SK-N-SH (cell line): ENCODE results near the gene SHROOM3. TPM values are rescaled to one million over a fixed set of nuclear protein-coding genes. Genes with fewer than 3 reads are reported as not detected.
A peak's percentile ranks its signal among the peaks of the same experiment; 100 is the strongest.

Experiments used
- CTCF ChIA-PET: fragments of 300-600, 350-600 bp; formaldehyde crosslinking; extraction: SDS; loops from one replicate; lab custom pipeline; 2021; lab: Yijun Ruan, JAX
- POLR2A ChIA-PET: fragments of 350-600 bp; sonication (Branson Sonifier 250); formaldehyde crosslinking; extraction: SDS; loops from one replicate; lab custom pipeline; 2020; ENCODE audit warnings: antibody characterized with exemption, inconsistent platforms; lab: Yijun Ruan, JAX
- DNase-seq: peaks from one replicate; pipeline ENCODE4 v3.0.0; 2012
- H2AFZ ChIP-seq: fragments of 200-600 bp; sonication (generic); 2 replicates; pipeline ENCODE4 v1.8.1; 2016; ENCODE audit warnings: antibody characterized with exemption, mild to moderate bottlenecking, low read depth
- H3F3A ChIP-seq: fragments of 200-600 bp; sonication (generic); replicated peaks from 2 replicates; pipeline ENCODE3; 2016; ENCODE audit warnings: antibody characterized with exemption, mild to moderate bottlenecking; ENCODE audit not compliant: insufficient read depth
- H3K27ac ChIP-seq, 2 experiments: fragments of 200-500 bp in 1 of 2; fragments of 200-600 bp in 1 of 2; sonication (Bioruptor generic) in 1 of 2; sonication (generic), shearing (Covaris generic) in 1 of 2; 2 replicates each; pipeline versions ENCODE4 v1.5.1 to v1.6.1; 2014 to 2016; ENCODE audit warnings: low read depth in 2 of 2, inconsistent platforms in 1 of 2, low read length in 1 of 2, mild to moderate bottlenecking in 1 of 2, mixed read lengths in 1 of 2
- H3K27me3 ChIP-seq: fragments of 200-600 bp; sonication (generic), shearing (Covaris generic); 2 replicates; pipeline ENCODE4 v1.6.1; 2016; ENCODE audit warnings: mixed run types; ENCODE audit not compliant: insufficient read depth
- H3K36me3 ChIP-seq, 2 experiments: fragments of 200-500 bp in 1 of 2; fragments of 200-600 bp in 1 of 2; sonication (Bioruptor generic) in 1 of 2; sonication (generic) in 1 of 2; replicated peaks in 1 of 2; 2 replicates each; pipeline versions ENCODE3 to v1.5.1; 2014 to 2016; ENCODE audit warnings: low read length in 1 of 2, mild to moderate bottlenecking in 1 of 2; ENCODE audit not compliant: insufficient read depth in 2 of 2, control insufficient read depth in 1 of 2
- H3K4me1 ChIP-seq, 2 experiments: fragments of 200-500 bp in 1 of 2; fragments of 200-600 bp in 1 of 2; sonication (Bioruptor generic) in 1 of 2; sonication (generic), shearing (Covaris generic) in 1 of 2; 2 replicates each; pipeline versions ENCODE4 v1.5.1 to v1.6.1; 2014 to 2016; ENCODE audit warnings: low read depth in 1 of 2, low read length in 1 of 2, mixed run types in 1 of 2; ENCODE audit not compliant: insufficient read depth in 2 of 2, control insufficient read depth in 1 of 2
- H3K4me2 ChIP-seq: fragments of 200-600 bp; sonication (generic), shearing (Covaris generic); 2 replicates; pipeline ENCODE4 v1.6.1; 2017; ENCODE audit warnings: mixed run types
- H3K4me3 ChIP-seq, 2 experiments: fragments of 200-500 bp in 1 of 2; fragments of 200-600 bp in 1 of 2; sonication (Bioruptor generic) in 1 of 2; sonication (generic), shearing (Covaris generic) in 1 of 2; 2 replicates each; pipeline versions ENCODE4 v1.5.1 to v1.8.1; 2014 to 2016; ENCODE audit warnings: low read depth in 2 of 2, inconsistent platforms in 1 of 2, low read length in 1 of 2, mild to moderate bottlenecking in 1 of 2, mixed read lengths in 1 of 2, moderate library complexity in 1 of 2
- H3K79me2 ChIP-seq: fragments of 200-600 bp; sonication (generic); 2 replicates; pipeline ENCODE4 v1.8.1; 2017; ENCODE audit warnings: mild to moderate bottlenecking; ENCODE audit not compliant: insufficient read depth
- H3K9ac ChIP-seq: fragments of 200-600 bp; sonication (generic); 2 replicates; pipeline ENCODE4 v1.6.1; 2017; ENCODE audit warnings: mixed run types
- H3K9me2 ChIP-seq: fragments of 200-600 bp; sonication (generic); 2 replicates; pipeline ENCODE4 v1.6.1; 2017; ENCODE audit warnings: mixed run types
- H3K9me3 ChIP-seq: fragments of 200-600 bp; sonication (generic); 2 replicates; pipeline ENCODE4 v1.6.1; 2017; ENCODE audit warnings: mixed run types, mild to moderate bottlenecking, moderate library complexity
- H4K20me1 ChIP-seq: fragments of 200-600 bp; sonication (generic); 2 replicates; pipeline ENCODE4 v1.6.1; 2017; ENCODE audit warnings: mild to moderate bottlenecking, mixed run types; ENCODE audit not compliant: insufficient read depth
- EZH2phosphoT487 ChIP-seq: fragments of 200-600 bp; sonication (generic); IDR thresholded peaks from 2 replicates; pipeline ENCODE4 v1.6.1; 2017; ENCODE audit warnings: low read depth, mixed run types, mild to moderate bottlenecking, antibody characterized with exemption, moderate library complexity, borderline replicate concordance
- GABPA ChIP-seq: IDR thresholded peaks from 2 replicates; pipeline ENCODE4 v1.4.0; 2012; ENCODE audit warnings: low read depth, mild to moderate bottlenecking
- NRF1 ChIP-seq: IDR thresholded peaks from 2 replicates; pipeline ENCODE4 v1.6.1; 2012; ENCODE audit warnings: low read depth, mild to moderate bottlenecking, low read length
- RAD21 ChIP-seq: IDR thresholded peaks from 2 replicates; pipeline ENCODE4 v1.6.1; 2012; ENCODE audit warnings: mild to moderate bottlenecking, low read length
- RCOR1 ChIP-seq: fragments of 150-350 bp; IDR thresholded peaks from 2 replicates; pipeline ENCODE4 v1.6.1; 2017; ENCODE audit warnings: antibody characterized with exemption, low read length
- SIN3A ChIP-seq: IDR thresholded peaks from 2 replicates; pipeline ENCODE4 v1.6.1; 2012; ENCODE audit warnings: low read depth, mild to moderate bottlenecking, low read length, moderate library complexity, borderline replicate concordance
- TAF1 ChIP-seq: IDR thresholded peaks from 2 replicates; pipeline ENCODE4 v1.6.1; 2012; ENCODE audit warnings: low read depth, mild to moderate bottlenecking, low read length, moderate library complexity, borderline replicate concordance
- YY1 ChIP-seq: IDR thresholded peaks from 2 replicates; pipeline ENCODE4 v1.4.0; 2012; ENCODE audit warnings: low read depth, mild to moderate bottlenecking
- WGBS: methylation state at CpG from one replicate; pipeline ENCODE4 v1.1.6; 2017; ENCODE audit warnings: low lambda C conversion rate; 5-methylcytosine and 5-hydroxymethylcytosine counted together
- polyA plus RNA-seq, 3 experiments: library from polyadenylated mRNA; depleted of rRNA; stranded (reverse); fragments of >200 nt; gene quantifications; 2 replicates each; pipeline ENCODE4 v1.2.3, GENCODE V29; 2012
- TF ChIP-seq, protein P1 (sequence below): IDR thresholded peaks from 2 replicates; pipeline ENCODE4 v1.4.0; 2012; ENCODE audit warnings: low read depth
- TF ChIP-seq, protein P2 (sequence below): fragments of 150-350 bp; IDR thresholded peaks from 2 replicates; pipeline ENCODE4 v1.6.1; 2017; ENCODE audit warnings: antibody characterized with exemption, low read length, low read depth, borderline replicate concordance
- TF ChIP-seq, protein P3 (sequence below): IDR thresholded peaks from 2 replicates; pipeline ENCODE4; 2012
- TF ChIP-seq, protein P4 (sequence below): fragments of 200-600 bp; sonication (generic); IDR thresholded peaks from 2 replicates; pipeline ENCODE4 v1.6.1; 2017; ENCODE audit warnings: antibody characterized with exemption, mild to moderate bottlenecking, moderate library complexity
- TF ChIP-seq, protein P5 (sequence below): IDR thresholded peaks from 2 replicates; pipeline ENCODE4 v1.4.0; 2012; ENCODE audit warnings: low read depth, borderline replicate concordance

SHROOM3 gene
- polyA plus RNA-seq, 1 of the 3 experiments (the other 2 are of a cell fraction) = 4.3 TPM

GRCh38 chr4:76681996-76682395 lies 247.0 kb downstream of the SHROOM3 start:
- Histone ChIP-seq H3K27me3 (no peaks in the 10 kb centered on the region), H3K4me3 (no peak overlapping the region), H3K36me3 (peaks cover 0 to 3% of the 10 kb centered on the region in 2 experiments), H3K4me1 (peaks cover 5 to 10% of the 10 kb centered on the region in 2 experiments), H3K27ac (peak overlapping the region in 1 of 2 experiments; percentile 75; a peak in 2 of 4 replicates), H3F3A (peaks cover 32% of the 10 kb centered on the region), H2AFZ (peak overlapping the region; percentile 50; the same call in 1 of the 2 replicates), H3K9ac (peak overlapping the region; percentile 43; the same call in 1 of the 2 replicates)
- CTCF ChIA-PET = interaction anchor here (0.6 to 1.2 kb wide), 4 partner anchors 14 to 177 kb away, joined by 3 to 4 read pairs (median 3); no protein-coding TSS in a partner anchor
- TF ChIP-seq, protein P1, sequence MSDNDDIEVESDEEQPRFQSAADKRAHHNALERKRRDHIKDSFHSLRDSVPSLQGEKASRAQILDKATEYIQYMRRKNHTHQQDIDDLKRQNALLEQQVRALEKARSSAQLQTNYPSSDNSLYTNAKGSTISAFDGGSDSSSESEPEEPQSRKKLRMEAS = no peak
- TF ChIP-seq, protein P2, sequence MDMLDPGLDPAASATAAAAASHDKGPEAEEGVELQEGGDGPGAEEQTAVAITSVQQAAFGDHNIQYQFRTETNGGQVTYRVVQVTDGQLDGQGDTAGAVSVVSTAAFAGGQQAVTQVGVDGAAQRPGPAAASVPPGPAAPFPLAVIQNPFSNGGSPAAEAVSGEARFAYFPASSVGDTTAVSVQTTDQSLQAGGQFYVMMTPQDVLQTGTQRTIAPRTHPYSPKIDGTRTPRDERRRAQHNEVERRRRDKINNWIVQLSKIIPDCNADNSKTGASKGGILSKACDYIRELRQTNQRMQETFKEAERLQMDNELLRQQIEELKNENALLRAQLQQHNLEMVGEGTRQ = no peak
- no peak for TF ChIP-seq SIN3A
- TF ChIP-seq, all 33 proteins: peak for 0
- DNase-seq = no peak
- H4K20me1 ChIP-seq = no peaks in the 10 kb centered on the region
- peaks cover 24% of the 10 kb centered on the region; the same call in 1 of the 2 replicates for H3K79me2 ChIP-seq
- H3K9me2 ChIP-seq = no peaks in the 10 kb centered on the region
- peak overlapping the region; percentile 55; the same call in 1 of the 2 replicates for H3K4me2 ChIP-seq
- 50% methylated on average over 1 of the region's 1 CpG for WGBS
- POLR2A ChIA-PET = no interaction called here
- no peaks in the 10 kb centered on the region for H3K9me3 ChIP-seq

DNA sequence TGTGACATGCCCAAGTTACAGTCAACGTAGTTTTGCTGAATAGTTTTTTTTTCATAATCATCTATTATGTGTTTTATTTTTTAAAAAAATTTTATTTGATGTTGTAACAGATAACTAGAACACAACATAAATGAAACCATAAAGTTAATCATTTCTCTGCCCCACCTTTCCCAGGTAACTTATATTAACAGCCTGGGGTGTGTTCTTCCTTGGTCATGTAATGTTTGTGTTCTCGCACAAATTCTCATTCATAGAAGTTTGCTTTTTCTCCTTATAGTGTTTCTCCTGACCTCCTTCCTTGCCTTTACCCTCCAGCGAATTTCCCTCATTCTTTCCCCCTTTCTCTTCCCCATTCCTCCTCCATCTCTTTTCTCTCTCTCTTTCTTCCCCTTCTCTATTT lies 248.1 kb downstream of the SHROOM3 start:
- H3K27ac ChIP-seq = peak overlapping the region in 1 of 2 experiments; percentile 75; a peak in 2 of 4 replicates
- H3K4me2 ChIP-seq = no peak overlapping the region
- peaks cover 15 to 16% of the 10 kb centered on the region in 2 experiments for H3K4me1 ChIP-seq
- H3K9me3 ChIP-seq = no peaks in the 10 kb centered on the region
- H3K9me2 ChIP-seq = no peaks in the 10 kb centered on the region
- 91% methylated on average over 3 of the region's 3 CpGs for WGBS
- H3K9ac ChIP-seq = no peak overlapping the region
- H4K20me1 ChIP-seq = no peaks in the 10 kb centered on the region
- no peaks in the 10 kb centered on the region for H3K27me3 ChIP-seq
- POLR2A ChIA-PET = no interaction called here
- CTCF ChIA-PET = no interaction called here
- DNase-seq = no peak
- H3K4me3 ChIP-seq = no peak overlapping the region
- no peak overlapping the region for H2AFZ ChIP-seq
- peaks cover 32% of the 10 kb centered on the region for H3F3A ChIP-seq
- peaks cover 0 to under 1% of the 10 kb centered on the region in 2 experiments for H3K36me3 ChIP-seq
- H3K79me2 ChIP-seq = peaks cover 30% of the 10 kb centered on the region; the same call in 1 of the 2 replicates
- TF ChIP-seq, protein P2 = no peak
- TF ChIP-seq RCOR1 (no peak), GABPA (no peak), RAD21 (no peak), EZH2phosphoT487 (no peak), NRF1 (no peak), YY1 (no peak), TAF1 (no peak)
- TF ChIP-seq, protein P3, sequence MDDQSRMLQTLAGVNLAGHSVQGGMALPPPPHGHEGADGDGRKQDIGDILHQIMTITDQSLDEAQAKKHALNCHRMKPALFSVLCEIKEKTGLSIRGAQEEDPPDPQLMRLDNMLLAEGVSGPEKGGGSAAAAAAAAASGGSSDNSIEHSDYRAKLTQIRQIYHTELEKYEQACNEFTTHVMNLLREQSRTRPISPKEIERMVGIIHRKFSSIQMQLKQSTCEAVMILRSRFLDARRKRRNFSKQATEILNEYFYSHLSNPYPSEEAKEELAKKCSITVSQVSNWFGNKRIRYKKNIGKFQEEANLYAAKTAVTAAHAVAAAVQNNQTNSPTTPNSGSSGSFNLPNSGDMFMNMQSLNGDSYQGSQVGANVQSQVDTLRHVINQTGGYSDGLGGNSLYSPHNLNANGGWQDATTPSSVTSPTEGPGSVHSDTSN = no peak
- TF ChIP-seq, protein P4, sequence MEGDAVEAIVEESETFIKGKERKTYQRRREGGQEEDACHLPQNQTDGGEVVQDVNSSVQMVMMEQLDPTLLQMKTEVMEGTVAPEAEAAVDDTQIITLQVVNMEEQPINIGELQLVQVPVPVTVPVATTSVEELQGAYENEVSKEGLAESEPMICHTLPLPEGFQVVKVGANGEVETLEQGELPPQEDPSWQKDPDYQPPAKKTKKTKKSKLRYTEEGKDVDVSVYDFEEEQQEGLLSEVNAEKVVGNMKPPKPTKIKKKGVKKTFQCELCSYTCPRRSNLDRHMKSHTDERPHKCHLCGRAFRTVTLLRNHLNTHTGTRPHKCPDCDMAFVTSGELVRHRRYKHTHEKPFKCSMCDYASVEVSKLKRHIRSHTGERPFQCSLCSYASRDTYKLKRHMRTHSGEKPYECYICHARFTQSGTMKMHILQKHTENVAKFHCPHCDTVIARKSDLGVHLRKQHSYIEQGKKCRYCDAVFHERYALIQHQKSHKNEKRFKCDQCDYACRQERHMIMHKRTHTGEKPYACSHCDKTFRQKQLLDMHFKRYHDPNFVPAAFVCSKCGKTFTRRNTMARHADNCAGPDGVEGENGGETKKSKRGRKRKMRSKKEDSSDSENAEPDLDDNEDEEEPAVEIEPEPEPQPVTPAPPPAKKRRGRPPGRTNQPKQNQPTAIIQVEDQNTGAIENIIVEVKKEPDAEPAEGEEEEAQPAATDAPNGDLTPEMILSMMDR = no peak
- TF ChIP-seq, protein P5, sequence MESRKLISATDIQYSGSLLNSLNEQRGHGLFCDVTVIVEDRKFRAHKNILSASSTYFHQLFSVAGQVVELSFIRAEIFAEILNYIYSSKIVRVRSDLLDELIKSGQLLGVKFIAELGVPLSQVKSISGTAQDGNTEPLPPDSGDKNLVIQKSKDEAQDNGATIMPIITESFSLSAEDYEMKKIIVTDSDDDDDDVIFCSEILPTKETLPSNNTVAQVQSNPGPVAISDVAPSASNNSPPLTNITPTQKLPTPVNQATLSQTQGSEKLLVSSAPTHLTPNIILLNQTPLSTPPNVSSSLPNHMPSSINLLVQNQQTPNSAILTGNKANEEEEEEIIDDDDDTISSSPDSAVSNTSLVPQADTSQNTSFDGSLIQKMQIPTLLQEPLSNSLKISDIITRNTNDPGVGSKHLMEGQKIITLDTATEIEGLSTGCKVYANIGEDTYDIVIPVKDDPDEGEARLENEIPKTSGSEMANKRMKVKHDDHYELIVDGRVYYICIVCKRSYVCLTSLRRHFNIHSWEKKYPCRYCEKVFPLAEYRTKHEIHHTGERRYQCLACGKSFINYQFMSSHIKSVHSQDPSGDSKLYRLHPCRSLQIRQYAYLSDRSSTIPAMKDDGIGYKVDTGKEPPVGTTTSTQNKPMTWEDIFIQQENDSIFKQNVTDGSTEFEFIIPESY = no peak
- TF ChIP-seq, protein P1 = no peak
